Erythroblast (primary cell): ENCODE measurements around the gene GDPD3.

Experiments used
- DNase-seq, 2 experiments: peaks; one replicate each; lab custom pipeline; 2025; lab: John Stamatoyannopoulos, UW
- GATA1 ChIP-seq: IDR thresholded peaks from 2 replicates; pipeline ENCODE4 v1.6.1; 2011; ENCODE audit warnings: low read depth, mild to moderate bottlenecking, control low read depth, low read length, moderate library complexity
- POLR2A ChIP-seq: IDR thresholded peaks from 2 replicates; pipeline ENCODE4 v1.6.1; 2011; ENCODE audit warnings: mild to moderate bottlenecking, low read length

The GDPD3 gene

DNA sequence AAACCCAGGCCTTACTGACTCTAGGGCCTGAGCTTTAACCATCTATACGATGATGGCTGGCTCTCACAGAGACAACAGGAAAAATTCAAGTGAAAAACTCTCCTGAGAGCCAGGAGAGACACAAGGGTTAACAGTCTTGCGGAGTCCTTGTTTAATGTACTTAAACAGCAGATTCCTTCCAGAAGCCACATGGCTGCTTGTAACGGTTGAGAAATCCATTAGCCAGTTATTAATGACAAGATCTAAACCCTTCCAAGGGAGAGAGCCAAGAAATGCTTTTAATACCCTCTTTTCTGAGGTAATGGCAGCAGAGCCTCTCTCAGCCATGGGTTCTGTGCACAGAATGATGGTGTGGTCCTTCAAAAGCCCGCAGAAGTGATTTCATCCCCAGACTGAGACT lies 53.0 kb downstream of the GDPD3 start:
- DNase-seq = no peak
- TF ChIP-seq POLR2A = no peak
- no peak for TF ChIP-seq GATA1

DNA sequence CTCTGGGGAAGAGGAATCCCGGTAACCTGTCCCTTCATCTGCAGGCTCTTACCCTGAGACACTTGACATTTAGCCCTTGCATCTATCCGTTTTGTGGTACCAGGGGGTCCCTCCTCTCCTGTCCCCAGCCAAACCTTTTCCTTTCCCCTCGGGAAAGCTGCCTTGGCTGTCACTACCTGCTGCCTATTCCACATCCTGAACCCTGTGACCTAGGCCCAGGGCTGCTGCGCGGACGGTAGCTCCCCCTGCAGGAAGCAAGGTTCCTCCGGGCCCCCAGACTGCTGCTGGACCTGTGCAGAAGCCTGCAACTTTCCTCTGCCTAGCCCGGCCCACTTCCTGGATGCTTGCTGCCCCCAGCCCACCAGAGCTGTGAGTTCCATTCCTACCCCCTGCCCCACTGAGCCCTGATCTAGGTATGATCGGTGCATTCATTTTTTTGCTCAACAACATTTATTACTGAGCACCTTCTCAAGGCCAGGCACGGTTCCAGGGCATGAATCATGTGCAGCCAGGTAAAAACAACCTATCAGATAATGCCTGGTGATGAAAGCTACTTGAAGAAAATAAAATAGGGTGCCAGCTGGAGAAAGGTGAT lies 58.3 kb downstream of the GDPD3 start:
- no peak for TF ChIP-seq GATA1
- no peak for TF ChIP-seq POLR2A
- DNase-seq = peak in 1 of 2 experiments; percentile 70
